Duodenal mucosa (tissue), 2 donors: ENCODE results near the gene SPATS2.
"Not testable (repeated sequence)": the region's sequence is repeated elsewhere in the genome, so short reads cannot be mapped to it uniquely, and the experiment has no call there.

ENCODE experiments used
- H3K27ac ChIP-seq: one replicate; pipeline ENCODE4 v1.7.0; 2013; ENCODE audit warnings: low read depth, low read length
- H3K27me3 ChIP-seq, 2 donors: one replicate each; pipeline ENCODE4 v1.7.0; 2013; ENCODE audit warnings: low read length in 2 of 2, control low read depth in 1 of 2; ENCODE audit not compliant: insufficient read depth in 2 of 2, control insufficient read depth in 1 of 2
- H3K36me3 ChIP-seq, 2 donors: one replicate each; pipeline ENCODE4 v1.7.0; 2013; ENCODE audit warnings: low read length in 2 of 2, control low read depth in 1 of 2; ENCODE audit not compliant: insufficient read depth in 2 of 2, control insufficient read depth in 1 of 2
- H3K4me1 ChIP-seq, 2 donors: one replicate each; pipeline ENCODE4 v1.7.0; 2013; ENCODE audit warnings: low read length in 2 of 2, control low read depth in 1 of 2; ENCODE audit not compliant: insufficient read depth in 2 of 2, control insufficient read depth in 1 of 2
- H3K4me3 ChIP-seq, 2 donors: one replicate each; pipeline ENCODE4 v1.7.0; 2013; ENCODE audit warnings: low read length in 2 of 2, low read depth in 1 of 2
- H3K9ac ChIP-seq, 2 donors: one replicate each; pipeline ENCODE4 v1.7.0; 2013; ENCODE audit warnings: low read length in 2 of 2, low read depth in 1 of 2
- H3K9me3 ChIP-seq, 2 donors: one replicate each; pipeline ENCODE4 v1.7.0; 2013; ENCODE audit warnings: low read length in 2 of 2, control low read depth in 1 of 2; ENCODE audit not compliant: control insufficient read depth in 1 of 2

The SPATS2 gene

DNA sequence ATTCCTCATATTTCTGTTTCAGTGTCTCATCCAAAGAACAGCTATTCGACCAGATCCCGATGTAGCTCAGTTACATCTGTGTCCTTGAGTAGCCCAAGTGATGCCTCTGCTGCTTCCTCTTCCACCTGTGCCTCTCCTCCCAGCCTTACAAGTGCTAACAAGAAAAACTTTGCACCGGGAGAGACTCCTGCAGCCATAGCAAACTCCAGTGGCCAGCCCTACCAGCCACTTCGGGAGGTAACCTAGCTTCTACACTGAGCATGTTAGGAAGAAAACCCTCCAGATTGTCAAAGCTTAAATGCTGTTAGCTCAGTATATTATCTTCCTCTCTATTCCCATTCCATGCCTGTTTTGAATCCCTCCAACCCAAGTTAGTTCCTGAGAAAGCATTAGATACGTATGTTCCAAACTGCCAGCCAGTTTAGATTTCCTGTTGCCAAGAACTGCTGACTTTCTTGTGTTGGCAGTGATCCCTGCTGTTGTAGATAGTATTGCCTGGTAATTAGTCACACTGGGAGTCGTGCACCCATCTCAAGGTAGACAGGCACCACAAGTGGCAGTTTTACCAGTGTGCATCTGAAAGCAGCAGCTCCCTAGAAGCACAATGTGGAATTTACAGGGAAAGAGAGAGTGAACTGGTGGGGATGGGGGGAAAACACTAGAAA is 157.5 kb downstream of the SPATS2 start:
- Histone ChIP-seq H3K36me3 (peaks cover 17 to 36% of the 10 kb centered on the region in 2 donors), H3K27ac (no peak overlapping the region), H3K9ac (no peak overlapping the region), H3K4me1 (no peaks in the 10 kb centered on the region), H3K4me3 (no peak overlapping the region), H3K9me3 (no peaks in the 10 kb centered on the region), H3K27me3 (no peaks in the 10 kb centered on the region)

DNA sequence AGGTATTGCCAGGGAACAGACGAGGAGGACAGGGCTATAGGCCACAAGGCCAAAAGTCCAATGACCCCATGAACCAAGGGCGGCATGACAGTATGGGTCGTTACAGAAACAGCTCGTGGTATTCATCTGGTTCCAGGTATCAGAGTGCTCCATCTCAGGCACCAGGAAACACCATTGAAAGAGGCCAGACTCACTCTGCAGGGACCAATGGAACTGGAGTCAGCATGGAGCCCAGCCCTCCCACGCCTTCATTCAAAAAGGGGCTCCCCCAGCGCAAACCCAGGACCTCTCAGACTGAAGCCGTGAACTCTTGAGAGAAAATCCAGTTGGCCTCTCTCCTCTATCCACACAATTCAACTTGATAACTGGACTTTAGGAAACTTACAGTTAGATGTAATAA is 158.7 kb downstream of the SPATS2 start:
- Histone ChIP-seq H3K9me3 (no peaks in the 10 kb centered on the region), H3K4me3 (no peak overlapping the region), H3K4me1 (no peaks in the 10 kb centered on the region), H3K9ac (no peak overlapping the region), H3K36me3 (peaks cover 17 to 33% of the 10 kb centered on the region in 2 donors), H3K27ac (no peak overlapping the region), H3K27me3 (no peaks in the 10 kb centered on the region)

DNA sequence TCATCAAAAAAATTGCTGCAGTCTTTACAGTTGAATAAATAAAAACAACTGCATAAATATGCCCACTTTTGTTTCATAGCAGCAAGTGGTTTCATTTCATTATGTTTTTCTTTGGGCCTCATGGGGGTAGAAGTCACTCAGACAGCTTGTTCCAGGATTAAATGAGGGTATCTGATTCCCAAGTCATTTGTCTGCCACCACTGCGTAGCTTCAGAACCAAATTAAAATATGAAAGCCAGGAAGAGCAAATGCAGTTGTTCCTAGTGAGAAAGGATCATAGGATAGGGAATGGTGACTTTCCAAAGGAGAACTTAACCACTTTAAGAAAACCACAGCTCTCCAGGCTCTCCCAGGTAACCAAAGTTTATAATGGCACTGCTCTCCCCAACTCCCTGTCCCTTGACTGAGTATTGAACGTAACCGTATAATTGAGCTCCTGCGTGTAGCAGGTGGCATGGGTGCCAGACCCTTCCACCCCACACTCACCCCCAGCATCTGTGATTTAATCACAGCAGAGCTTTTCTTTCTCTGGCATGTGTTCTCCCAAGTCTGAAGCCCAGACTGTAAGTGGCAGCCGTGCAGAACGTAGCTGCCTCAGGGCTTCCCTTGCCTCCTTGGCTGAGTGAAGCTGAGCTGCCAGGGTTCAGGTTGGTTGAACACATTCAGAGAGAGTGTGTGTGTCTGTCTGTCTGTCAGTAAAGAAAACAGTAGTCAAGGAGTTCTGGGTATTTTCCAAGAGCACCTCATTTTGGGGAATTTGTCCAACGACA is 160.3 kb downstream of the SPATS2 start:
- Histone ChIP-seq H3K9ac (no peak overlapping the region), H3K4me1 (peaks cover 9 to 11% of the 10 kb centered on the region in 2 donors), H3K36me3 (peaks cover 17 to 28% of the 10 kb centered on the region in 2 donors), H3K27ac (no peak overlapping the region), H3K9me3 (no peaks in the 10 kb centered on the region), H3K27me3 (no peaks in the 10 kb centered on the region), H3K4me3 (no peak overlapping the region)

DNA sequence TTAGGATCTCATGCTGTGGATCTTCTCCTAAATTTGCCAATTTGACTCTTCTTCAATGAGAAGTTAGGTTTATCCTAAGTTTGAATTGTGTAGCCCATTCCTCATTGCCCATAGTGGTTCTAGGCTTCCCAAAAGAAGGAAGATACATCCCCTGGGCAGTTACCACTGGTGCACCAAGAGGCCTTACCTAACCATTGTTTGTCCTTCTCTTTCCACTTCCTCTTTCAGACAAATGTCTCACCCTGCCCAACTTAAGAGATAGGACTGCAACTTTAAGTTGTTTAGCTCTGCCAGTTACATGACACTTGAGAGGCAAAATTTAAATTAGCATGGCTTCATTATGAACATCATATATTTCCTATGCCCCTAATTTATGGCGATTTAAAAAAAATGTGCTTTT is 162.2 kb downstream of the SPATS2 start:
- Histone ChIP-seq H3K27ac (no peak overlapping the region), H3K4me1 (peaks cover 13% of the 10 kb centered on the region in 2 donors), H3K36me3 (peaks cover 12 to 22% of the 10 kb centered on the region in 2 donors), H3K4me3 (no peak overlapping the region), H3K27me3 (no peaks in the 10 kb centered on the region), H3K9ac (no peak overlapping the region), H3K9me3 (no peaks in the 10 kb centered on the region)

DNA sequence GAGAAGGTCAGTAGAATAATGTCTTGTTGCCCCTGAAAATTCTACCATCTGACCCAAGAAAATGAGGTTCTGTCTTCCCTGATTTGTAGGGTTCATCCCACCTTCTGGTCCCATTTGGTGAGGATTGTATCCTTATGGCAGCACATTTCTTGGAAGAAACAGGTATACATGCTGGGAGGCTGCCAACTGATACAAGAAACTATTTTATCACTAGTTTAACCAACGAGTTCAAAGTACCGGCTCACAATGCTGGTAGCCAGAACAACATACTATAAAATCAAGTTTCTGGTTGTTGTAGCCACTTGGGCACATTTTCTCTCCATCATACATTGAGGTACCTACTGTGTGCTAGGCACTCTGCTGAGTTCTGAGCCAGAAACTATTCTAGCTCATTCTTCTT is 164.5 kb downstream of the SPATS2 start:
- Histone ChIP-seq H3K36me3 (no peaks in the 10 kb centered on the region), H3K27ac (no peak overlapping the region), H3K27me3 (peaks cover 0 to 7% of the 10 kb centered on the region in 2 donors)

DNA sequence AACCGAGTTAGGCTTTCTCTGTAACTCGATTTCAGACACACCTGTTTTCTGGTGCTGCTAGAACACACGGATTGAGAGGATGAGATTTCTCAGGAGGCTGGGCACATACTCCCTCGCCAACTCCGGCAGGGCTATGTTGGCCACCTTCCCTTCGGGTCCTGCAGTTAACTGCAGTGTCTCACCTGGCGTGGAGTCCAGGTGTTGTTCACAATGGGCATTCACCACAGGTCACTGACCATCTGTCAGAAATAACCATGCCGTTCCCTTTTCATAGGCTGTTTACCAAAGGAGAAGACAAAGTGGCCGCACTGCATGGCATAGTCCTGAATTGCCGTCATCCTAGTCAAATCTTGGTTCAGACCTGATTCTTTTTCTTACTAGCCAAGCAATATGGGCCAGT is 166.1 kb downstream of the SPATS2 start:
- Histone ChIP-seq H3K27ac (no peak overlapping the region), H3K9me3 (no peaks in the 10 kb centered on the region), H3K4me3 (no peak overlapping the region), H3K36me3 (no peaks in the 10 kb centered on the region), H3K4me1 (peaks cover 21% of the 10 kb centered on the region in 2 donors), H3K27me3 (peaks cover 10 to 20% of the 10 kb centered on the region in 2 donors), H3K9ac (no peak overlapping the region)

More for the DNA sequence above, 164.5 kb downstream of the SPATS2 start:
- Histone ChIP-seq H3K4me1 (peaks cover 13% of the 10 kb centered on the region in 2 donors), H3K9me3 (no peaks in the 10 kb centered on the region), H3K9ac (no peak overlapping the region), H3K4me3 (no peak overlapping the region)

DNA sequence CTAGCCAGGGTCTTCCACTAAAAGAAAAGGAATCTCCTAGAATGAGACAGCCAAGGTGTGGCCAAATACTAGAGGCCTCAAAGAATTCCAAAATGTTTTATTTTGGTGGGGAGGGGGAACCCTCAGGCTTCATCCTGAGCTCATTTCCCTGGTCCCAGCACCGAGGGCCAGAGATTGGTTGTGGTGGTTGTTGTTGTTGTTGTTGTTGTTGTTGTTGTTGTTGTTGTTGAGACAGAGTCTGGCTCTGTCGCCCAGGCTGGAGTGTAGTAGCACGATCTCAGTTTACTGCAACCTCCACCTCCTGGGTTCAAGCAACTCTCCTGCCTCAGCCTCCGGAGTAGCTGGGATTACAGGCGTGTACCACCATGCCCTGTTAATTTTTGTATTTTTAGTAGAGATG is 166.9 kb downstream of the SPATS2 start:
- H3K27ac ChIP-seq, H3K4me3 ChIP-seq, H3K9ac ChIP-seq, H3K36me3 ChIP-seq, H3K9me3 ChIP-seq: not testable (repeated sequence)
- H3K4me1 ChIP-seq: peaks cover 21 to 23% of the 10 kb centered on the region in 2 donors
- peaks cover 10 to 21% of the 10 kb centered on the region in 2 donors for H3K27me3 ChIP-seq

DNA sequence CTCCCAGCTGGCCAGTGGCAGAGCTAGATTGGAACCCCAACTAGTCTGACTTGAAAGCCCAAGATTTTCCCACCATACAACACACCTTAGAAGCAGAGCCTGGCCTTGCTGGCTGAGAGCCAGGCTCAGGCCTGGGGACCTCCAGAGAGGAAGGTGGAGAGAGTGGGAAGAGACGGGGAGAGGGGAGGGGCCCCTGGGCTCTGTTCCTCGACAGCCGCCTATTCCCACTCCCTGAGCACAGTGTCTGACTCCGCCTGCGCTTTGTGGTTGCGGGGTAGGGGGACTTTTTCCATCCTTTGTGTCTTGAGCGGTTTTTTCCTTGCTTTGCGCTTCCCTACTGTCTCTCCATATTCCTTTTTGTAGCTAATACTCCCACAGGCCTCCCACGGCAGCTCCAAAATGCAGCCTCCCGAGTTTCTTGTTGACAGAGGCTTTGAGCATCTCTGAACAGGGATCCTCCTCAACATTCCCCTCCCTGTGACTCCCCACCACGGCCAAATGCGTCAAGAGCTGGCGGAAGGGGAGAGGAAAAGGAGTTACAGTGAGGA is 167.5 kb downstream of the SPATS2 start:
- peaks cover 21 to 23% of the 10 kb centered on the region in 2 donors for H3K4me1 ChIP-seq
- H3K27ac ChIP-seq: no peak overlapping the region
- no peaks in the 10 kb centered on the region for H3K36me3 ChIP-seq
- H3K9ac ChIP-seq: no peak overlapping the region
- H3K27me3 ChIP-seq: peaks cover 16 to 27% of the 10 kb centered on the region in 2 donors
- no peak overlapping the region for H3K4me3 ChIP-seq
- no peaks in the 10 kb centered on the region for H3K9me3 ChIP-seq

DNA sequence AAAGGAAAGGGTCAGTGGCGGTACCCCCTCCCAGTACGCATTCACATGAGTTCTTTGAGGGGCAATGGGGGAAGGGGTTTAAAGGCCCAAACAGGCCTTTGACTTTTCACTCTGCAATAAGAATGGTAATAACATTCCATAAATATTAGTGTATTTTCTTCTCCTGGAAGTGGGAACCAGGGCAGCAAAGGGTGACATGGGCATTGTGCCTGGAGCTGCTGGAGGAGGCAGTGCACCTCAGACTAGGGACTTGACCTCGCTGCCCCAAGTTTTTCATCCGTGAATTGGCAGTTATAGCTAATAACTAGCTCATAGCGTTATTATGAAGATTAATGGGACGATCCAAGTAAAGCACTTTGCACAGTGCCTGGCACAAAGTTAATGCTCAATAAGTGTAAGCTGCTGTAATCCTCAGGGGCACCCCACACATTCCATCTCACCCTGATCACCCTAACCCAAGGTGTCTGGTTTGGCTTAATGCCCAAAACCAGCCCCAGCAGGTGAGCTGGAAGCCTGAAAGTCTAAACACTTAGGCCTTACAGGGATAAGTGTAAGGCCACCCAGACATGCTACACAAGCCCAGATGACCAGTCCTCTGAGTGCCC is 168.8 kb downstream of the SPATS2 start:
- Histone ChIP-seq H3K4me3 (no peak overlapping the region), H3K36me3 (no peaks in the 10 kb centered on the region), H3K27me3 (peaks cover 28 to 36% of the 10 kb centered on the region in 2 donors), H3K9me3 (no peaks in the 10 kb centered on the region), H3K27ac (no peak overlapping the region), H3K4me1 (peaks cover 21 to 23% of the 10 kb centered on the region in 2 donors), H3K9ac (no peak overlapping the region)

DNA sequence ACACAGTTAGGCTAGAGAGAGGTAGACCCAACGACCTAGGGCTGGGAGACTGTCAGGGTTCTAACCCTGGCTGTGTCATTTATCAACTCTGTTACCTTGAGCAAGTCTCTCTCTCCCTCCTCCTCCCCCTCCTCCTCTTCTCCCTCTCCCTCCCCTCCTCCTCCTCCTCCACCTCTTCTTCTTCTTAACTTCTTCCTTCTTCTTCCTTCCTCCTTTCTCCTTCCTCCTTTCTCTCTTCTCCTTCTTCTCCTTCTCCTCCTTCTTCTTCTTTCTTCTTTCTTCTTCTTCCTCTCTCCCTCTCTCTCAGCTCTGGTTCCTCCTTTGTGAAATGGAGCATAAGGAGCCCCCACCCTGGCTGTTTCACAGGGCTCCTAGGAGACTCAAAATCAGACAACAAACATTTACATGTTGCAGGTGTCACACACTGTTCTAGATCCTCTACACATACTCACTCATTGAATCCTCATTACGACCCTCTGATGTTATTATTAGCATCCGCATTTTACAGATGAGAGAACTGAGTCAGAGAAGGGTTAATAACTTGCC is 169.3 kb downstream of the SPATS2 start:
- H3K27me3 ChIP-seq: peaks cover 29 to 36% of the 10 kb centered on the region in 2 donors
- H3K4me3 ChIP-seq: no peak overlapping the region
- H3K9ac ChIP-seq: no peak overlapping the region
- no peaks in the 10 kb centered on the region for H3K36me3 ChIP-seq
- peaks cover 19 to 20% of the 10 kb centered on the region in 2 donors for H3K4me1 ChIP-seq
- no peak overlapping the region for H3K27ac ChIP-seq
- H3K9me3 ChIP-seq: no peaks in the 10 kb centered on the region
